ENCODE data around the gene TNRC6C. TPM values are rescaled to one million over a fixed set of nuclear protein-coding genes. Genes with fewer than 3 reads are reported as not detected.
A peak's percentile ranks its signal among the peaks of the same experiment; 100 is the strongest.

The TNRC6C gene
- total and polyA plus RNA-seq, 9 of the 15 experiments (the other 6 are each of a cell fraction or from before 2014, with no cell fraction given), result 0.20 to 4.9 (median 2.3) TPM

DNA sequence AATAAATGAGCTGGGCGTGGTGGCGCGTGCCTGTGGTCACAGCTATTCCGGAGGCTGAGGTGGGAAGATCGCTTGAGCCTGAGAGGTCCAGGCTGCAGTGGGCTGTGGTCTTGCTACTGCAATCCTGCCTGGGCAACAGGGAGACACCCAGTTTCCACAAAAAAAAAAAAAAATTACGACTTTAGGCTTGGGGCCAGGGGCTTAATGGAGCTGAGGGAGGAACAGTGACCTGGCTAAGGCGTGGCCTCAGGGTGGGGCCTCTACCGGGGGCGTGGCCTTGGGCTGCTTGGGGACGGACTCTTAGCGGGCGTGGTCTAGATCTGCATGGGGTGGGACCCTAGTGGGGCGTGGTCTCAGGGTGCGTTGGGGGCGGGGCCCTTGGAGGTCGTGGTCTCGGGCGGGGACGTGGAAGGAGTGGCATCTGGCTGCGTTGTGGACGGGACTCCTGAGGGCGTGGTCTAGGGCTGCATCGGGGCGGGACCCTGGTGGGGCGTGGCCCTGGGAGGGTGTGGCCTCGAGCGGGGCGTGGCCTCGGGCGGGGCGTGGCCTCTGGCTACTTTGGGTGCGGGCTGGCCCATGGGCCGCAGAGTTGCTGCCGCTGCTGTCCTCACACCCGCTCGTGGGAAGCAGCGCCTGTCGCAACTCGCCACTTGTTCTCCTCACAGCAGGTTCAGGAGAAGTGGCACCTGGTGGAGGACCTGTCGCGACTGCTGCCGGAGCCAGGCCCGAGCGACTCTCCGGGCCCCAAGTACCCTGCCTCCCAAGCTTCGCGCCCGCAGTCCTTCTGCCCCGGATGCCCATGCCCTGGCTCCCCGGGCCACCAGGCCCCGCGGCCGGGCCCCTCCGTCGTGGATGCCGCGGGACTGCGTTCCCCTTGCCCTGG, 181.9 kb downstream of the TNRC6C start (continued):
- TF ChIP-seq, protein P1, sequence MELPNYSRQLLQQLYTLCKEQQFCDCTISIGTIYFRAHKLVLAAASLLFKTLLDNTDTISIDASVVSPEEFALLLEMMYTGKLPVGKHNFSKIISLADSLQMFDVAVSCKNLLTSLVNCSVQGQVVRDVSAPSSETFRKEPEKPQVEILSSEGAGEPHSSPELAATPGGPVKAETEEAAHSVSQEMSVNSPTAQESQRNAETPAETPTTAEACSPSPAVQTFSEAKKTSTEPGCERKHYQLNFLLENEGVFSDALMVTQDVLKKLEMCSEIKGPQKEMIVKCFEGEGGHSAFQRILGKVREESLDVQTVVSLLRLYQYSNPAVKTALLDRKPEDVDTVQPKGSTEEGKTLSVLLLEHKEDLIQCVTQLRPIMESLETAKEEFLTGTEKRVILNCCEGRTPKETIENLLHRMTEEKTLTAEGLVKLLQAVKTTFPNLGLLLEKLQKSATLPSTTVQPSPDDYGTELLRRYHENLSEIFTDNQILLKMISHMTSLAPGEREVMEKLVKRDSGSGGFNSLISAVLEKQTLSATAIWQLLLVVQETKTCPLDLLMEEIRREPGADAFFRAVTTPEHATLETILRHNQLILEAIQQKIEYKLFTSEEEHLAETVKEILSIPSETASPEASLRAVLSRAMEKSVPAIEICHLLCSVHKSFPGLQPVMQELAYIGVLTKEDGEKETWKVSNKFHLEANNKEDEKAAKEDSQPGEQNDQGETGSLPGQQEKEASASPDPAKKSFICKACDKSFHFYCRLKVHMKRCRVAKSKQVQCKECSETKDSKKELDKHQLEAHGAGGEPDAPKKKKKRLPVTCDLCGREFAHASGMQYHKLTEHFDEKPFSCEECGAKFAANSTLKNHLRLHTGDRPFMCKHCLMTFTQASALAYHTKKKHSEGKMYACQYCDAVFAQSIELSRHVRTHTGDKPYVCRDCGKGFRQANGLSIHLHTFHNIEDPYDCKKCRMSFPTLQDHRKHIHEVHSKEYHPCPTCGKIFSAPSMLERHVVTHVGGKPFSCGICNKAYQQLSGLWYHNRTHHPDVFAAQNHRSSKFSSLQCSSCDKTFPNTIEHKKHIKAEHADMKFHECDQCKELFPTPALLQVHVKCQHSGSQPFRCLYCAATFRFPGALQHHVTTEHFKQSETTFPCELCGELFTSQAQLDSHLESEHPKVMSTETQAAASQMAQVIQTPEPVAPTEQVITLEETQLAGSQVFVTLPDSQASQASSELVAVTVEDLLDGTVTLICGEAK (IDR thresholded peaks at IDR 0.05), result peak; percentile 26; the same call in 1 of the 2 replicates
- TF ChIP-seq, protein P1 (CRISPR knock-in tag; IDR thresholded peaks at IDR 0.05), result no peak
- TF ChIP-seq CBFB (CRISPR knock-in tag; IDR thresholded peaks at IDR 0.05), result no peak
- TF ChIP-seq, protein P2, sequence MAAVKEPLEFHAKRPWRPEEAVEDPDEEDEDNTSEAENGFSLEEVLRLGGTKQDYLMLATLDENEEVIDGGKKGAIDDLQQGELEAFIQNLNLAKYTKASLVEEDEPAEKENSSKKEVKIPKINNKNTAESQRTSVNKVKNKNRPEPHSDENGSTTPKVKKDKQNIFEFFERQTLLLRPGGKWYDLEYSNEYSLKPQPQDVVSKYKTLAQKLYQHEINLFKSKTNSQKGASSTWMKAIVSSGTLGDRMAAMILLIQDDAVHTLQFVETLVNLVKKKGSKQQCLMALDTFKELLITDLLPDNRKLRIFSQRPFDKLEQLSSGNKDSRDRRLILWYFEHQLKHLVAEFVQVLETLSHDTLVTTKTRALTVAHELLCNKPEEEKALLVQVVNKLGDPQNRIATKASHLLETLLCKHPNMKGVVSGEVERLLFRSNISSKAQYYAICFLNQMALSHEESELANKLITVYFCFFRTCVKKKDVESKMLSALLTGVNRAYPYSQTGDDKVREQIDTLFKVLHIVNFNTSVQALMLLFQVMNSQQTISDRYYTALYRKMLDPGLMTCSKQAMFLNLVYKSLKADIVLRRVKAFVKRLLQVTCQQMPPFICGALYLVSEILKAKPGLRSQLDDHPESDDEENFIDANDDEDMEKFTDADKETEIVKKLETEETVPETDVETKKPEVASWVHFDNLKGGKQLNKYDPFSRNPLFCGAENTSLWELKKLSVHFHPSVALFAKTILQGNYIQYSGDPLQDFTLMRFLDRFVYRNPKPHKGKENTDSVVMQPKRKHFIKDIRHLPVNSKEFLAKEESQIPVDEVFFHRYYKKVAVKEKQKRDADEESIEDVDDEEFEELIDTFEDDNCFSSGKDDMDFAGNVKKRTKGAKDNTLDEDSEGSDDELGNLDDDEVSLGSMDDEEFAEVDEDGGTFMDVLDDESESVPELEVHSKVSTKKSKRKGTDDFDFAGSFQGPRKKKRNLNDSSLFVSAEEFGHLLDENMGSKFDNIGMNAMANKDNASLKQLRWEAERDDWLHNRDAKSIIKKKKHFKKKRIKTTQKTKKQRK (IDR thresholded peaks at IDR 0.05; ENCODE audit: borderline replicate concordance, low read depth, low read length), result no peak
- TF ChIP-seq RFX1 (IDR thresholded peaks at IDR 0.05), result no peak
- TF ChIP-seq RBM14 (IDR thresholded peaks at IDR 0.05; ENCODE audit: borderline replicate concordance, insufficient read depth, low read depth, low read length), result no peak
- TF ChIP-seq YY1 (IDR thresholded peaks at IDR 0.05; ENCODE audit: borderline replicate concordance in 1 of 3, control insufficient read depth in 1 of 3, extremely low read depth in 1 of 3, insufficient read depth in 3 of 3, insufficient read length in 1 of 3, insufficient replicate concordance in 2 of 3, low read depth in 1 of 3, low read length in 2 of 3), result peak in 1 of 3 experiments; percentile 14
- TF ChIP-seq, protein P3, sequence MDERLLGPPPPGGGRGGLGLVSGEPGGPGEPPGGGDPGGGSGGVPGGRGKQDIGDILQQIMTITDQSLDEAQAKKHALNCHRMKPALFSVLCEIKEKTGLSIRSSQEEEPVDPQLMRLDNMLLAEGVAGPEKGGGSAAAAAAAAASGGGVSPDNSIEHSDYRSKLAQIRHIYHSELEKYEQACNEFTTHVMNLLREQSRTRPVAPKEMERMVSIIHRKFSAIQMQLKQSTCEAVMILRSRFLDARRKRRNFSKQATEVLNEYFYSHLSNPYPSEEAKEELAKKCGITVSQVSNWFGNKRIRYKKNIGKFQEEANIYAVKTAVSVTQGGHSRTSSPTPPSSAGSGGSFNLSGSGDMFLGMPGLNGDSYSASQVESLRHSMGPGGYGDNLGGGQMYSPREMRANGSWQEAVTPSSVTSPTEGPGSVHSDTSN (CRISPR knock-in tag; IDR thresholded peaks at IDR 0.05; ENCODE audit: low read depth), result no peak
- TF ChIP-seq, protein P3 (tag; conservative IDR thresholded peaks at IDR 0.05; ENCODE audit: low read depth), result no peak
